Neuronal stem cell (in vitro differentiated cells): ENCODE data around the gene IFIT2.
"Not testable (repeated sequence)": the region's sequence is repeated elsewhere in the genome, so short reads cannot be mapped to it uniquely, and the experiment has no call there.

Experiments
- DNase-seq: peaks from one replicate; pipeline ENCODE4 v3.0.0-alpha.2; 2013; ENCODE audit warnings: low spot score
- H2AFZ ChIP-seq: one replicate; pipeline ENCODE4 v1.6.1; 2013; ENCODE audit warnings: mild to moderate bottlenecking, low read length, inconsistent platforms
- H2AK5ac ChIP-seq: 2 replicates; pipeline ENCODE4 v1.6.1; 2013; ENCODE audit warnings: low read depth, mild to moderate bottlenecking, inconsistent platforms, low read length, moderate library complexity, mixed read lengths
- H2BK120ac ChIP-seq: 2 replicates; pipeline ENCODE4 v1.6.1; 2013; ENCODE audit warnings: low read depth, mild to moderate bottlenecking, inconsistent platforms, low read length, moderate library complexity, mixed read lengths
- H2BK12ac ChIP-seq: one replicate; pipeline ENCODE4 v1.6.1; 2013; ENCODE audit warnings: low read length, inconsistent platforms
- H2BK15ac ChIP-seq: 2 replicates; pipeline ENCODE4 v1.6.1; 2013; ENCODE audit warnings: mild to moderate bottlenecking, low read length, inconsistent platforms, mixed read lengths
- H2BK5ac ChIP-seq: one replicate; pipeline ENCODE4 v1.6.1; 2013; ENCODE audit warnings: inconsistent platforms, mild to moderate bottlenecking, low read length, moderate library complexity
- H3K14ac ChIP-seq: one replicate; pipeline ENCODE4 v1.6.1; 2013; ENCODE audit warnings: low read length, inconsistent platforms
- H3K18ac ChIP-seq: 2 replicates; pipeline ENCODE4 v1.6.1; 2013; ENCODE audit warnings: low read length, inconsistent platforms
- H3K23ac ChIP-seq: 2 replicates; pipeline ENCODE4 v1.6.1; 2013; ENCODE audit warnings: low read depth, mild to moderate bottlenecking, mixed read lengths, low read length, inconsistent platforms; ENCODE audit not compliant: poor library complexity
- H3K27ac ChIP-seq: replicated peaks from 3 replicates; pipeline ENCODE4 v1.5.1; 2013; ENCODE audit warnings: low read length, inconsistent platforms
- H3K27me3 ChIP-seq, 3 experiments: 2 replicates each; pipeline ENCODE4 v1.6.1; 2013; ENCODE audit warnings: low read length in 3 of 3, mild to moderate bottlenecking in 2 of 3, inconsistent platforms in 1 of 3, low read depth in 1 of 3, mixed read lengths in 1 of 3, moderate library complexity in 1 of 3; ENCODE audit not compliant: control insufficient read depth in 3 of 3, insufficient read depth in 3 of 3
- H3K36me3 ChIP-seq, 2 donors: replicated peaks in 1 of 2; 2 replicates each; pipeline ENCODE4 v1.6.1; 2013; ENCODE audit warnings: low read length in 2 of 2; ENCODE audit not compliant: control insufficient read depth in 2 of 2, insufficient read depth in 2 of 2
- H3K4ac ChIP-seq: 2 replicates; pipeline ENCODE4 v1.6.1; 2013; ENCODE audit warnings: inconsistent platforms, mild to moderate bottlenecking, low read length, moderate library complexity
- H3K4me1 ChIP-seq, 2 donors: 1 replicate in 1 of 2; 2 replicates in 1 of 2; pipeline ENCODE4 v1.6.1; 2013; ENCODE audit warnings: low read length in 2 of 2, low read depth in 1 of 2; ENCODE audit not compliant: control insufficient read depth in 2 of 2, insufficient read depth in 1 of 2
- H3K4me2 ChIP-seq: one replicate; pipeline ENCODE4 v1.6.1; 2013; ENCODE audit warnings: mild to moderate bottlenecking, low read length, inconsistent platforms; ENCODE audit not compliant: insufficient read depth, poor library complexity, severe bottlenecking
- H3K4me3 ChIP-seq, 2 donors: 2 replicates each; pipeline ENCODE4 v1.5.1; 2013; ENCODE audit warnings: low read length in 2 of 2, mild to moderate bottlenecking in 2 of 2, inconsistent platforms in 1 of 2, moderate library complexity in 1 of 2
- H3K79me1 ChIP-seq: one replicate; pipeline ENCODE4 v1.6.1; 2013; ENCODE audit warnings: low read depth, mild to moderate bottlenecking, inconsistent platforms, low read length, moderate library complexity
- H3K9ac ChIP-seq: one replicate; pipeline ENCODE4 v1.6.1; 2013; ENCODE audit warnings: mild to moderate bottlenecking, low read depth, low read length, inconsistent platforms; ENCODE audit not compliant: poor library complexity
- H3K9me3 ChIP-seq, 2 donors: replicated peaks in 1 of 2; 2 replicates each; pipeline versions ENCODE3 to v1.6.1; 2013; ENCODE audit warnings: low read length in 2 of 2, mild to moderate bottlenecking in 2 of 2, inconsistent platforms in 1 of 2, low read depth in 1 of 2, mixed read lengths in 1 of 2, moderate library complexity in 1 of 2; ENCODE audit not compliant: control insufficient read depth in 2 of 2, insufficient read depth in 1 of 2
- H4K8ac ChIP-seq: one replicate; pipeline ENCODE4 v1.6.1; 2013; ENCODE audit warnings: low read depth, mild to moderate bottlenecking, inconsistent platforms, low read length, moderate library complexity
- H4K91ac ChIP-seq: one replicate; pipeline ENCODE4 v1.6.1; 2013; ENCODE audit warnings: low read length, low read depth, mild to moderate bottlenecking, inconsistent platforms; ENCODE audit not compliant: poor library complexity
- WGBS, 2 donors: extraction: QIAGEN DNeasy Blood & Tissue Kit; methylation state at CpG; one replicate each; pipeline ENCODE4 v1.1.7; 2013; ENCODE audit warnings: missing lambda C conversion rate in 2 of 2, mixed read lengths in 1 of 2; ENCODE audit not compliant: insufficient read length in 2 of 2, insufficient replicate concordance in 1 of 2; ENCODE audit errors: extremely low coverage in 2 of 2; 5-methylcytosine and 5-hydroxymethylcytosine counted together

IFIT2 gene

DNA sequence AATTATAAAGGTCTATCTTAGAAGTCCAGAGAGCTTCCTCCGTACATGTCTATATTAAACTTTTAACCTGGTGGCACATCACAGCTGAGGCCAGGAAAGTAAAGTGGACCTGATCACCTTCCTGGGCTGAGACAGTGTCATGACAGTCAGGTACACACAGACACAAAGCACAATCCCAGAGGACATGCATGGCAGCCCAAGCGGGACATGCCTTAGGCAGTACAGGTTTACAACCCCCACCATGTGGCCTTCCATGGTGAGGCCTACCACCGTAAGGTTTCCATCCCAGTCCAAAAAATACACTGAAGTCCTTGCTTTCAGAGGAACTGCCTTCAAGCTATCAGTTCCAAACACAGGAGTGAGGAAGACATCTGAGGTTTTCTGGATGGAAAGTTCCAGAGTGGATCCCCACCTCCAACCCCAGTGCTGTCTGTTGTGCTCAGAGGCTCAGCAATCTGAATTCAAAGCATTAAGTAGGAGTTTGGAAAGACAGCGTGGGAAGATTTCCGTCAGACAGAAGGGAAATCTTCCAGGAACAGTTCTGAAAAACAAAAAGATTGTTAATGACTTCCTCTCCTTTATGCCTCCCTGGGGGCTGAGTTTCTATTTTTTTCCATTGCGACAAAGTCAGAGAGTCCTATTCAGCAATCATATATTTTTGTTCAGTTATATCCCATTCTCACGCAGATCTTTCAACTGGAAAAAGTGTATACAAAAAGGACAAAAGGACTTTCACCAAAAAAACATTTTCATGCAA, 46.0 kb downstream of the IFIT2 start:
- Histone ChIP-seq H3K9me3 (no peaks in the 10 kb centered on the region), H4K91ac (no peak overlapping the region), H3K27ac (peak overlapping the region; percentile 66), H2BK12ac (no peak overlapping the region), H3K4me3 (no peak overlapping the region), H3K14ac (no peak overlapping the region), H2AK5ac (no peak overlapping the region), H2BK5ac (no peak overlapping the region), H3K4me2 (no peak overlapping the region), H4K8ac (no peak overlapping the region), H3K27me3 (no peaks in the 10 kb centered on the region), H2BK120ac (no peak overlapping the region), H2AFZ (peak overlapping the region; percentile 22), H3K4ac (no peak overlapping the region), H3K23ac (no peak overlapping the region), H3K9ac (no peak overlapping the region), H3K4me1 (peaks cover 30 to 59% of the 10 kb centered on the region in 2 donors), H2BK15ac (no peak overlapping the region), H3K36me3 (no peaks in the 10 kb centered on the region), H3K79me1 (no peaks in the 10 kb centered on the region), H3K18ac (peak overlapping the region; percentile 6)
- no CpG with 5 or more reads among the region's 7 CpGs for WGBS, 2 donors
- DNase-seq: no peak

DNA sequence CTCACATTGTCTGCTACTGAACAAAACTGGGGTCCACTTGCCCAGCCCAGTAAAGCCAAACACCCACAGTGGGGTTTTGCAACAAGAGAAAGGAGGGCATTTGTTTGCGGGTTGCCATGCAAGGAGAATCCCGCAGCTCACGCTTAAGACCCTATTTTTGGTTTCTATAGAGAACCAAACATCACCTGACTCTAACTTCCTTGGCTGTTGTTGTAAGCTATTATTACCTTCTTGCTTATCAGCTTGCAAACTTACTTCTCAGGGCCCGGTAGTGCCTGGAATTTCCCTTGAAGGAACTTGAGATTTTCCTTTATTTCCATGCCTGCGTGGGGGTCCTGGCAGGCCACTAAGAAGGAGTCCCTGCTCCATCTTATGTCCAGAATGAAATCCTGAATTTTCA, 46.6 kb downstream of the IFIT2 start:
- no peaks in the 10 kb centered on the region for H3K27me3 ChIP-seq
- no peaks in the 10 kb centered on the region for H3K79me1 ChIP-seq
- no peak overlapping the region for H4K91ac ChIP-seq
- peaks cover 25 to 56% of the 10 kb centered on the region in 2 donors for H3K4me1 ChIP-seq
- no peak overlapping the region for H3K18ac ChIP-seq
- H3K4me2 ChIP-seq: no peak overlapping the region
- WGBS, 2 donors: no CpG with 5 or more reads among the region's 5 CpGs
- no peak overlapping the region for H4K8ac ChIP-seq
- no peak overlapping the region for H3K23ac ChIP-seq
- no peaks in the 10 kb centered on the region for H3K36me3 ChIP-seq
- H2BK15ac ChIP-seq: no peak overlapping the region
- no peak overlapping the region for H2BK12ac ChIP-seq
- no peak for DNase-seq
- H2AK5ac ChIP-seq: no peak overlapping the region
- H3K14ac ChIP-seq: no peak overlapping the region
- H3K9me3 ChIP-seq: no peaks in the 10 kb centered on the region
- H3K27ac ChIP-seq: peak overlapping the region; percentile 66
- H2AFZ ChIP-seq: peak overlapping the region; percentile 21
- no peak overlapping the region for H2BK120ac ChIP-seq
- no peak overlapping the region for H3K9ac ChIP-seq
- H3K4ac ChIP-seq: no peak overlapping the region
- H2BK5ac ChIP-seq: no peak overlapping the region
- no peak overlapping the region for H3K4me3 ChIP-seq

DNA sequence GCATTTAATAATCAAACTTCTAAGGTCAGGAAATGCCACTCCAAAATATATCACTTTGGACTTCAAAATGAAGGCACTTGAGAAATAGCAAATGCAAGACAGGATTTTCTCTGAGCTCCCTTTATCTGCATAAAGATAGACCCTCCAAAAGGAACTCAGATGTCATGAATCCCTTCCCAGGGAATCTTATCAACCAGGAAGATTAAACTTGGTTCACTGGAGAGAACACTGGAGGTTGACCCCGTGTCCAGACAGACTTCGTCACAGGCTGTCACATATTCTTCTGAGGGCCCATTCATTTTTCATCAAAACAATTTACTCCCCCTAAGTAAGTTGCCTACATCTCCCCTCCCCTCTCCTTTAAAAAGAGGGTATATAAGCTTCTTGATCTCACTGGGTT, 47.1 kb downstream of the IFIT2 start:
- Histone ChIP-seq H3K4me2 (no peak overlapping the region), H3K79me1 (no peaks in the 10 kb centered on the region), H3K4me3 (no peak overlapping the region), H3K18ac (no peak overlapping the region), H3K9ac (no peak overlapping the region), H2AK5ac (no peak overlapping the region), H2BK15ac (no peak overlapping the region), H2BK120ac (no peak overlapping the region), H3K4me1 (peaks cover 24 to 52% of the 10 kb centered on the region in 2 donors), H4K91ac (no peak overlapping the region), H3K9me3 (no peaks in the 10 kb centered on the region), H2BK5ac (no peak overlapping the region), H3K27ac (peak overlapping the region; percentile 37), H3K14ac (no peak overlapping the region), H4K8ac (no peak overlapping the region), H2AFZ (no peak overlapping the region), H3K23ac (no peak overlapping the region), H2BK12ac (no peak overlapping the region), H3K27me3 (no peaks in the 10 kb centered on the region), H3K36me3 (no peaks in the 10 kb centered on the region), H3K4ac (no peak overlapping the region)
- no CpG with 5 or more reads among the region's 2 CpGs for WGBS, 2 donors
- no peak for DNase-seq

DNA sequence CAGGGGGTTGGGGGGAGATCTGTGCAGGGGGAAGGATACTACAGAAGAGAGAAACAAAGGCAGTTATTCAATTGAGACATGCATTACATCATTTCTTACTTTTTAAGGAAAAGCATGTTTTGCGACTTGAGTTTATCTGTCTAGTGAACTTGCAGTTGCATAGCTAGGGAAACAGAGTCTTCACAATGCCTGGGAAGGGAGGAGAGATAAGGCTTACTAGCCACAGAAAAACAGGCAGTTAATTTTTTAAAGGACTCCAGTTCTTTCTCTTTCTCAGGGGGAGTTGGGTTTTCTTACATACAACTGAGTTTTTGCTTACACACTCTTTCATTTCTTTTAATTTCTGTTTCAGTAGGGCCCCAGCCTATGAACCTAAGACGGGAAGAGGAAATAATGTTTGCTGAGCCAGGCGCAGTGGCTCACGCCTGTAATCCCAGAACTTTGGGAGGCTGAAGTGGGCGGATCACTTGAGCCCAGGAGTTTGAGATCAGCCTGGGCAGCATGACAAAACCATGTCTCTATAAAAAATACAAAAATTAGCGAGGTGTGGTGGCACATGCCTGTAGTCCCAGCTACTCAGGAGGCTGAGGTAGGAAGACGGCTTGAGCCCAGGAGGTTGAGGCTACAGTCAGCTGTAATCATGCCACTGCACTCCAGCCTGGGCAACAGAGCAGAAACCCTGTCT, 48.9 kb downstream of the IFIT2 start:
- not testable (repeated sequence) for H3K4ac ChIP-seq, H3K14ac ChIP-seq, H3K36me3 ChIP-seq, H3K27me3 ChIP-seq, H4K91ac ChIP-seq, H3K23ac ChIP-seq, H2BK120ac ChIP-seq, H3K9me3 ChIP-seq, H3K18ac ChIP-seq, H3K79me1 ChIP-seq, H4K8ac ChIP-seq, H2BK12ac ChIP-seq, H3K4me2 ChIP-seq, H3K4me3 ChIP-seq, DNase-seq, H3K9ac ChIP-seq, H2BK5ac ChIP-seq, H2AK5ac ChIP-seq, H2BK15ac ChIP-seq
- Histone ChIP-seq H2AFZ (peak overlapping the region; percentile 65), H3K4me1 (peaks cover 24 to 54% of the 10 kb centered on the region in 2 donors), H3K27ac (peak overlapping the region; percentile 21)
- no CpG with 5 or more reads among the region's 7 CpGs for WGBS, 2 donors
